ENCODE measurements around the gene MAOA.

GRCh38 chrX:43685221-43685620, 29.1 kb downstream of the MAOA start:
- no peak for TF ChIP-seq CTCF (IDR thresholded peaks at IDR 0.05)
- no peak for TF ChIP-seq POLR2A (IDR thresholded peaks at IDR 0.05)
